Medulla oblongata (tissue), 1 donor: ENCODE measurements around the gene SYT1.
A peak's percentile ranks its signal among the peaks of the same experiment; 100 is the strongest.

Source experiments
- DNase-seq: peaks from one replicate; pipeline ENCODE4 v3.0.0-alpha.2; 2015; ENCODE audit errors: extremely low spot score

The SYT1 gene

GRCh38 chr12:78891646-78892353, 27.2 kb downstream of the SYT1 start:
- DNase-seq: no peak

DNA sequence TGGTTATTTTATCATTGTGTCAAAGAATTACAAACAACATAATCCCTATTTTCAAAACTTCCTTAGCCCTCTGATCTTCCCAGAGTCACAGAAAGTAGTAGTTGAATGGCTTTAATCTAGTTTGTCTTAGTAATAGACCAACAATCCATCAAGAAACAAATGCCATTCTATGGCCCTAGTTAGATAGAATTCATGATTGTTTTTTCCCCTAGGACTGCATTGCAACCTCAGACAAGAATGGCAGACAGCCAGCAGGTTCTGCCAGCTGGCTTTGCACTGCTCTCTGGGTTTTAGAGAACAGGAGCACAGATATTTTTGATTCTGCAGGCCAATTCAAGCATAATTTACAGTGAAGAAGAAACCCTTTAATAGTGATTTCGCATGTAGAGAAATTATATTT, 33.8 kb downstream of the SYT1 start:
- peak; percentile 44 for DNase-seq

- no peak for DNase-seq
These were observed 50.3 kb downstream of the SYT1 start for GRCh38 chr12:78914859-78915331.

GRCh38 chr12:78916845-78917480, 52.4 kb downstream of the SYT1 start:
- no peak for DNase-seq

DNA sequence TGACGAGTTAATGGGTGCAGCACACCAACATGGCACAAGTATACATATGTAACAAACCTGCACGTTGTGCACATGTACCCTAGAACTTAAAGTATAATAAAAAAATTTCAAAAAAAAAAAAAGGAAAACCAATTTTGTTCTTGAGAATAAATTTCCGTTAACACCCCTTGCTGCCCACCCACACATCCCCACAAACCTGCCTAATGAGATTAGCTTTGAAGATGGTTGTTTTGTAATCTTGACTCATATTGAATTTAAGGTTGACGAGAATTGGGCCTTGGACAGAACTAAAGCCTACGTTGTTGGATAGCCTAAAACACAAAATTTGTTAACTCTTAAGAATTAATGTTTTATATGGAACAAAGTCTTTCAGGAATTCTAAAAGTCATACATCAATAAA, 52.9 kb downstream of the SYT1 start:
- DNase-seq: no peak

DNA sequence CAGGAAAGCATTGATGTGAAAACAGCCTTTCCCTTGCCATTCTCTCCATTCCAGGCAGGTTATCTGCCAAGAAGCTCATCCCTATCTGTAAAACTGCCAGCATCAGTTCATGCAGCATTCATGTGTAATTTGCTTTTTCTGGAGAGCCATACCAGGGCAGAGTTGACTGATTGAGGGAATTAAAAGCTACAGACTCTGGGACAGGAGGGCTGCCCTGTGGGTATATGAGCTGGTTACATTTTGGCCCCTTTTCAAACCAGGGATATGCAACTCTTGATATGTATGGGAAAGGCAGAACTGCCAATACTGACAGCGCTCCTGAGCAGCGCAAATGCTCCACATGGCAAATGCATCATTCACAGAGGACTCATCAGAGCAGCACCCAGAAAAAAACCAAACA, 53.7 kb downstream of the SYT1 start:
- no peak for DNase-seq

- DNase-seq: no peak
These were observed 63.9 kb downstream of the SYT1 start for GRCh38 chr12:78928200-78929074.

GRCh38 chr12:78929075-78929418, 64.5 kb downstream of the SYT1 start:
- DNase-seq: no peak

GRCh38 chr12:78931466-78931990, 67.0 kb downstream of the SYT1 start:
- no peak for DNase-seq

- no peak for DNase-seq
These were observed 68.4 kb downstream of the SYT1 start for GRCh38 chr12:78933014-78933413.

DNA sequence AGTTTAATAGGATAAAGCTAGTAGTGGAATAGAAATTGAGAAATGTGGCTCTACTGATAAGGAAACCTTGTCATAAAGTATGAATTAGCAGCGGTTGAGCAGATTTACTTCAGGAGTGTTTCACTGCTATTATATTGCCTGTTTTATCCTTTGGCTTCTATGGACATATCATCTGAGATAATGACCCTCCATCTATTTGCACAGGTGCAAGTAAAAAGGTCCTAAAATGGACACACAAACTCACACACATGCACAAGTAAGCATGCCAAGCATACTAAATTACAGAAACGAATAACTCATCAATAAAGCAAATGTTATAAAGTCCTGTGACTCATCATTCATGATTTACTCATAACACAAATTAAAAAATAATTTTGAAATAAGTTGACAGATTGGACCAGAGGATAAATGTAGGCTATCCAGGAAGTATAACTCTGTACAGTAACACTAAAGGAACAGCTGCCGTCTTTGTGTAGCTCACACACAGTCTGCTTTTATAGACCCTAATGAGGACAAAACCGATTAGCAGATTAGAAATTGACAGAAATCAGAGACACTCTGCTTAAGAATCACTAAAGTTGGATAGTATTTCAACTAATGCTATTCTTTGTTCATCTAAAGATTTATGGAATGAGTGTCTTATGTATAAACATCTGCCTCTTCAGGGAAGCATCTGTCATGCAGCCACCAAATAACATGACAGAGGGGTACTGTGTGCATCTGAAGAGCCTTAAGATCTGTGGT, 73.9 kb downstream of the SYT1 start:
- no peak for DNase-seq

DNA sequence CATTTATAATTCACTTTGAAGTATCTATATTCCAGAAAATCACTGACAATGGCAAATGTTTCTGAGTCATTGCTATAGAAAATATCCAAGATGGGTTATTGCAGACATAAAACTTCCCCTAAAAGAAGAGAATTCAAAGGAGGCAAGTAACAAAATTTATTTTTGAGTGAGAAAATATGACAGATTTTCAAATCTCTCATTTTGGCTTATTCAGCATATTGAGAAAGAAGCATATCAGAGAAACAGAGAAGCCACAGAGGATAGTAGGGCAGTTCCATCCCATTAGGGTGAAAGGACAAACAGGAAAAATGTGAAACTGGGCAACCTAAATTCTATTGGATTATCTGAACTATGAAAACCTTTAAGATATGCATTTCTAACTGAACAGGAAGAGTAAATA, 85.0 kb downstream of the SYT1 start:
- DNase-seq: no peak

- no peak for DNase-seq
These were observed 87.4 kb downstream of the SYT1 start for GRCh38 chr12:78951803-78952551.

DNA sequence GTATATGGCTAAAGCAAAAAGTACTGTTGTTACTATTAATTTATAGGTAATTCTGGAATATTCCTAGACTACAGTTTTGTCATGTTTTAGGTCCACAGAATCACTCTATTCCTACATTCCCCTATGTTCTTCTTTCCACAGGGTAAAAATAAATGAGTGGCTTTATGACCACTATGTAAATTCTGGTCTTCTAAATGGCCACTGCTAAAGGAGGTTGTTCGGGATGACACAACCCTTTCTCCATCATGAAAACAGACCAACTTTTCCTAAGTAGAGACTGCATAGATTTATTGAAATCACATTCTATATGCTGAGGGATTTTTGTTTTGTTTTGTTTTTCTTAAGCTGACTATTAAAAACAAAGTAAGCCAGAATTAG, 88.0 kb downstream of the SYT1 start:
- DNase-seq: no peak

- no peak for DNase-seq
These were observed 94.4 kb downstream of the SYT1 start for GRCh38 chr12:78958941-78959340.

- DNase-seq: no peak
These were observed 95.0 kb downstream of the SYT1 start for GRCh38 chr12:78959556-78959955.

DNA sequence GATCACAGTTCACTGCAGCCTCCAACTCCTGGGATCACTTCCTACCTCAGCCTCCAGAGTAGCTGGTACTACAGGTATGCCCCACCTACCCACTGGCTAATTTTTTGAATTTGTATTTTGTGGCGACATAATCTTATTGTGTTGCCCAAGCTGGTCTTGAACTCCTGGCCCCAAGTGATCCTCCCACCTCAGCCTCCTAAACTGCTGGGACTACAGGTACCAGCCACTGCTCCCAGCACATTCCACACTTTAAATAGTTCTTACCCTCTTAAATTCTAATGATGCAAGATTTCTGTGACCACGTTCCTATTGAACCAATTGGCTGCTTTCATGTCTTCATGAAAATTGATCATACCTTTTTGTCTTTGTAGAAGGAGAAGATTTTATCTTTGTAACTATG, 96.6 kb downstream of the SYT1 start:
- DNase-seq: no peak

DNA sequence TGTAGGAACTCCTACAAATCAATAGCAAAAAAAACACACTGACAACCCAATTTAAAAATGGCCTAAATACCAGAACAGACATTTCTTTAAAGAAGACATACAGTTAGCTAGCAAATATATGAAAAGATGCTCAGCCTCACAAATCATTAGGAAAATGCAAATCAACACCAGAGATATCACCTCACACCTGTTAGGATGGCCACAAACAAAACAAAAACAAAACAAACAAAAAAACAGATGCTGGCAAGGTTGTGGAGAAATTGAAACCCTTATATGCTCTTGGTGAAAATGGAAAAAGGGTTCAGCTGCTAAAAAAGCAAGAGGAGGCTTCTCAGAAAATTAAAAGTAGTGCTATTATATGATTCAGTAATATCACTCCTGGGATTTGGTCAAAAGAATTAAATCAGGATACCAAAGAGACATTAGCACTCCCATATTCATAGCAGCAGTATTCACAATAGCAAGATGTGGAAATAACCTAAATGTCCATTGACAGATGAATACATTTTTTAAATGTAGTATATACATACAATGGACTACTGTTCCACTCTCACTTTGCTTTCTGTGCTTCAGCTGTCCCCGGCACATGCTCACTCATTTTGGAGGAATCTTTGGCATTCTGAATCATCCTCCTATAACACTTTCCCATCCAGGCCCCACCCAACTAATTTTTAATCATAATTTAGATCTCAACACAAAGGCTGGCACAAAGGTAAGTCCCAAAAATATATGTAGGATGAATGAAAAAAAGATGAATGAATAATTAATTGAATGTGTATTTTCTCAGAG, 99.1 kb downstream of the SYT1 start:
- DNase-seq: no peak

- no peak for DNase-seq
These were observed 99.9 kb downstream of the SYT1 start for GRCh38 chr12:78964521-78964920.

DNA sequence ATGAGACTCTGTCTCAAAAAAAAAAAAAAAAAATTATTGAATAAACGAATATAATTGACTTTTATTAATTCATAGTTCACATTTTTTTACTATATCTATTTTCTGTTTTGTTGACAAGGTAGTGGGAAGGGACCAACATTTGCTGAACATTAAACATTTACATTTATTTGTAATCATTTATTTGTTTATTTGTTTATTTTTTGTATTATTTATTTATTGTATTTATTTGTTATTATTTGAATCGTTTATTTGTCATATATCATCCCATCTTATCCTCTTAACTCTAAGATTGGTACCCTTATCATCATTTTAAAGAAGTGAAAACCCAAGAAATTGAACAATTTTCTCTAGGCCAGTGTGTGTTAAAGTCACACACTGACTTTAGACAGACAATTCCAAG, 101.5 kb downstream of the SYT1 start:
- DNase-seq: no peak
